HepG2 (cell line): ENCODE results near the gene CNTN4. TPM values are rescaled to one million over a fixed set of nuclear protein-coding genes. Genes with fewer than 3 reads are reported as not detected.

ENCODE experiments used
- ATAC-seq: fragments of 200-7000 bp; cut with Tn5 transposase; 3 replicates; pipeline ENCODE4 v1.9.1; 2020; ENCODE audit warnings: mild to moderate bottlenecking, moderate library complexity
- BruUV-seq: library from RNA; stranded (reverse); fragments of 400-500 nt; replicated peaks from 2 replicates; lab custom pipeline; 2021; lab: Mats Ljungman, UMichigan
- CTCF ChIA-PET: fragments of 300-600 bp; formaldehyde crosslinking; extraction: SDS; loops from one replicate; lab custom pipeline; 2021; ENCODE audit warnings: low total read pairs, inconsistent platforms, low intra/inter-chr PET ratio; lab: Yijun Ruan, JAX
- POLR2A ChIA-PET: fragments of 350-600 bp; sonication (Branson Sonifier 250); formaldehyde crosslinking; loops from one replicate; lab custom pipeline; 2020; ENCODE audit warnings: antibody characterized with exemption, inconsistent platforms; lab: Yijun Ruan, JAX
- DNase-seq: peaks from one replicate; pipeline ENCODE4 v3.0.0-alpha.2; 2015; ENCODE audit warnings: low spot score
- FAIRE-seq: peaks from 3 replicates; lab custom pipeline; 2011; peaks lifted over from hg19 to GRCh38; lab: Jason Lieb, UNC
- H2AFZ ChIP-seq: one replicate; pipeline ENCODE4 v1.6.1; 2011; ENCODE audit warnings: low read length, inconsistent platforms
- H3K27ac ChIP-seq: fragments of 300-600 bp; 3 replicates; pipeline ENCODE4 v1.8.0; 2011; ENCODE audit warnings: mixed run types, mild to moderate bottlenecking, mixed read lengths, low read length, inconsistent platforms; ENCODE audit not compliant: insufficient read depth; ENCODE audit errors: extremely low read length
- H3K27me3 ChIP-seq, 2 experiments: fragments of 200-600 bp in 1 of 2; 2 replicates in 1 of 2; 3 replicates in 1 of 2; pipeline versions ENCODE4 v1.6.0 to v1.8.0; 2011; ENCODE audit warnings: low read length in 2 of 2, mild to moderate bottlenecking in 2 of 2, moderate library complexity in 2 of 2, inconsistent platforms in 1 of 2; ENCODE audit not compliant: insufficient read depth in 2 of 2, control insufficient read depth in 1 of 2
- H3K36me3 ChIP-seq, 2 experiments: fragments of 200-600 bp in 1 of 2; replicated peaks in 1 of 2; 2 replicates in 1 of 2; 3 replicates in 1 of 2; pipeline versions ENCODE4 v1.5.1 to v1.8.0; 2011; ENCODE audit warnings: low read length in 2 of 2, inconsistent platforms in 1 of 2; ENCODE audit not compliant: insufficient read depth in 2 of 2, control insufficient read depth in 1 of 2
- H3K4me1 ChIP-seq: 2 replicates; pipeline ENCODE4 v1.5.1; 2012; ENCODE audit warnings: low read length, inconsistent platforms; ENCODE audit not compliant: insufficient read depth
- H3K4me2 ChIP-seq: 2 replicates; pipeline ENCODE4 v1.6.0; 2011; ENCODE audit warnings: low read depth, low read length, inconsistent platforms
- H3K4me3 ChIP-seq, 3 experiments: fragments of 200-600 bp in 1 of 3; sonication (generic), shearing (Covaris generic) in 1 of 3; replicated peaks in 1 of 3; 2 replicates each; pipeline ENCODE4 v1.5.1; 2011 to 2016; ENCODE audit warnings: low read length in 3 of 3, inconsistent platforms in 2 of 3, low read depth in 2 of 3, mild to moderate bottlenecking in 2 of 3, control low read depth in 1 of 3, mixed read lengths in 1 of 3; ENCODE audit not compliant: insufficient read depth in 1 of 3
- H3K79me2 ChIP-seq: one replicate; pipeline ENCODE4 v1.6.1; 2011; ENCODE audit warnings: low read length, inconsistent platforms; ENCODE audit not compliant: insufficient read depth
- H3K9ac ChIP-seq: 2 replicates; pipeline ENCODE4 v1.6.0; 2011; ENCODE audit warnings: mild to moderate bottlenecking, low read depth, low read length, inconsistent platforms; ENCODE audit not compliant: insufficient read depth
- H3K9me3 ChIP-seq: 2 replicates; pipeline ENCODE4 v1.5.1; 2012; ENCODE audit warnings: mild to moderate bottlenecking, low read length
- H4K20me1 ChIP-seq: 2 replicates; pipeline ENCODE4 v1.6.0; 2011; ENCODE audit warnings: inconsistent platforms, mild to moderate bottlenecking, low read length, moderate library complexity; ENCODE audit not compliant: insufficient read depth
- AHR ChIP-seq: IDR thresholded peaks from 2 replicates; pipeline ENCODE4 v1.6.1; 2018; ENCODE audit warnings: missing genetic modification reagents, missing compliant biosample characterization
- ARID4A ChIP-seq: sonication (generic); formaldehyde crosslinking; IDR thresholded peaks from 2 replicates; pipeline ENCODE4 v1.5.0; 2020; ENCODE audit warnings: mild to moderate bottlenecking, missing genetic modification reagents, borderline replicate concordance
- KLF15 ChIP-seq: sonication (generic); formaldehyde crosslinking; IDR thresholded peaks from 2 replicates; pipeline ENCODE4 v1.8.1; 2023; ENCODE audit warnings: borderline replicate concordance, mild to moderate bottlenecking, inconsistent platforms, missing genetic modification reagents, mixed read lengths
- MED8 ChIP-seq: sonication (generic); formaldehyde crosslinking; IDR thresholded peaks from 2 replicates; pipeline ENCODE4 v1.8.1; 2023; ENCODE audit warnings: mild to moderate bottlenecking, missing genetic modification reagents; ENCODE audit not compliant: insufficient replicate concordance
- MTA1 ChIP-seq: sonication (generic); formaldehyde crosslinking; IDR thresholded peaks from 2 replicates; pipeline ENCODE4 v1.4.0; 2020; ENCODE audit warnings: missing genetic modification reagents, mild to moderate bottlenecking, borderline replicate concordance
- NFYC ChIP-seq: IDR thresholded peaks from 2 replicates; pipeline ENCODE4 v1.6.1; 2016; ENCODE audit warnings: missing genetic modification reagents, missing compliant biosample characterization
- NKX3-1 ChIP-seq: sonication (generic); formaldehyde crosslinking; IDR thresholded peaks from 2 replicates; pipeline ENCODE4 v1.5.0; 2020; ENCODE audit warnings: missing genetic modification reagents
- SOX6 ChIP-seq, 2 experiments: fragments of 450-650 bp in 1 of 2; sonication (generic) in 1 of 2; formaldehyde crosslinking in 1 of 2; IDR thresholded peaks; 2 replicates each; pipeline versions ENCODE4 v1.4.0 to v1.6.1; 2017 to 2020; ENCODE audit warnings: antibody characterized with exemption in 1 of 2, mild to moderate bottlenecking in 1 of 2, missing genetic modification reagents in 1 of 2
- SP4 ChIP-seq: sonication (generic); formaldehyde crosslinking; IDR thresholded peaks from 2 replicates; pipeline ENCODE4 v1.8.1; 2023; ENCODE audit warnings: mild to moderate bottlenecking, missing genetic modification reagents
- U2AF2 ChIP-seq: fragments of 200-400 bp; formaldehyde crosslinking; IDR thresholded peaks from 2 replicates; pipeline ENCODE4 v1.6.1; 2017; ENCODE audit warnings: low read depth, mild to moderate bottlenecking, low read length
- ZNF496 ChIP-seq: sonication (generic); formaldehyde crosslinking; IDR thresholded peaks from 2 replicates; pipeline ENCODE4 v1.8.1; 2023; ENCODE audit warnings: mild to moderate bottlenecking, moderate library complexity, missing genetic modification reagents; ENCODE audit not compliant: insufficient replicate concordance
- ZNF503 ChIP-seq: sonication (generic); formaldehyde crosslinking; IDR thresholded peaks from 2 replicates; pipeline ENCODE4 v1.4.0; 2020; ENCODE audit warnings: missing genetic modification reagents
- ZNF564 ChIP-seq: sonication (generic); formaldehyde crosslinking; IDR thresholded peaks from 2 replicates; pipeline ENCODE4 v1.8.1; 2023; ENCODE audit warnings: mild to moderate bottlenecking, missing genetic modification reagents
- ZNF816 ChIP-seq: sonication (generic); formaldehyde crosslinking; IDR thresholded peaks from 2 replicates; pipeline ENCODE4 v1.8.0; 2022; ENCODE audit warnings: missing genetic modification reagents, mild to moderate bottlenecking, borderline replicate concordance
- WGBS: methylation state at CpG from one replicate; pipeline ENCODE4 v1.1.6; 2017; ENCODE audit warnings: low lambda C conversion rate; 5-methylcytosine and 5-hydroxymethylcytosine counted together
- in situ Hi-C: cut with HindIII; loops from 2 replicates; pipeline ENCODE4 v1.10.0; 2017; ENCODE audit warnings: low pct_unique_long_range_greater_than_20kb; ENCODE audit not compliant: extremely low pct_ligation_motif_present
- intact Hi-C: fragments of 100-400 bp; cut with micrococcal nuclease; formaldehyde crosslinking; loops from one replicate; pipeline ENCODE4 v1.10.0; 2022; ENCODE audit not compliant: unreplicated experiment
- polyA plus RNA-seq, 8 experiments: library from polyadenylated mRNA; depleted of rRNA in 3 of 8; stranded (reverse) in 7 of 8; unstranded in 1 of 8; fragments of >200 nt; fragmentation: Illumina TruSeq in 4 of 8; extraction: Trizol in 4 of 8; gene quantifications; 2 replicates each; pipeline versions ENCODE4 v1.2.1 to v1.2.3, GENCODE V29; 2011 to 2016; ENCODE audit warnings: low read depth in 4 of 8, missing spikeins in 1 of 8, mixed read lengths in 1 of 8; ENCODE audit not compliant: insufficient read depth in 1 of 8
- total RNA-seq, 5 experiments: library from RNA; depleted of rRNA; stranded (reverse); fragments of >200 nt; fragmentation: Illumina TruSeq; extraction: Trizol; gene quantifications; 2 replicates each; pipeline ENCODE4 v1.2.3, GENCODE V29; 2016; ENCODE audit warnings: low read depth in 1 of 5

The CNTN4 gene
- total and polyA plus RNA-seq, 2 of the 13 experiments (the other 11 are each of a cell fraction or from before 2014, with no cell fraction given), result 0.01 to 0.13 TPM

- no peak overlapping the region for H2AFZ ChIP-seq
- H3K4me3 ChIP-seq, result no peak overlapping the region
- DNase-seq, result no peak
- no peaks in the 10 kb centered on the region for H4K20me1 ChIP-seq
- 31% methylated on average over 13 of the region's 13 CpGs for WGBS
- no peak for ATAC-seq
- ChIA-PET POLR2A (no interaction called here), CTCF (no interaction called here)
- H3K27ac ChIP-seq, result no peak overlapping the region
- FAIRE-seq, result no peak
- TF ChIP-seq MTA1 (CRISPR knock-in tag), result no peak
- no peak for TF ChIP-seq U2AF2
- no peak for TF ChIP-seq SP4 (CRISPR knock-in tag)
- no peak for TF ChIP-seq NFYC (CRISPR knock-in tag)
- no peak for TF ChIP-seq ZNF496
- TF ChIP-seq AHR (CRISPR knock-in tag), result no peak
- no peak for TF ChIP-seq ARID4A (CRISPR knock-in tag)
- no peak for TF ChIP-seq ZNF816 (CRISPR knock-in tag)
- no peak for TF ChIP-seq ZNF503
- no peak for TF ChIP-seq ZNF564 (CRISPR knock-in tag)
- no peak for TF ChIP-seq KLF15 (CRISPR knock-in tag)
- no peak for TF ChIP-seq NKX3-1
- TF ChIP-seq MED8 (CRISPR knock-in tag), result no peak
- no peak for TF ChIP-seq SOX6 (IDR thresholded peaks at IDR 0.05)
- no peak for TF ChIP-seq SOX6 (CRISPR knock-in tag; IDR thresholded peaks at IDR 0.05)
- no peaks in the 10 kb centered on the region for H3K36me3 ChIP-seq
- in situ Hi-C loops, result no loop called here
- no peaks in the 10 kb centered on the region for H3K9me3 ChIP-seq
- H3K4me2 ChIP-seq, result no peak overlapping the region
- no peaks in the 10 kb centered on the region for H3K4me1 ChIP-seq
- peaks cover 0 to 17% of the 10 kb centered on the region in 2 experiments; a peak in 3 of 5 replicates for H3K27me3 ChIP-seq
- intact Hi-C loops, result no loop called here
- no TSS peak for BruUV-seq
- no peaks in the 10 kb centered on the region for H3K79me2 ChIP-seq
- no peak overlapping the region for H3K9ac ChIP-seq
Measured at GRCh38 chr3:3037156-3037555, 938.5 kb downstream of the CNTN4 start.
